IPS-15b (cell line): ENCODE data around the gene SDHB.
A peak's percentile ranks its signal among the peaks of the same experiment; 100 is the strongest.

Source experiments
- H3K27me3 ChIP-seq: one replicate; pipeline ENCODE4 v1.6.1; 2013; ENCODE audit warnings: low read length; ENCODE audit not compliant: control insufficient read depth, insufficient read depth
- H3K36me3 ChIP-seq: one replicate; pipeline ENCODE4 v1.6.1; 2013; ENCODE audit warnings: low read length; ENCODE audit not compliant: control insufficient read depth, insufficient read depth
- H3K4me1 ChIP-seq: one replicate; pipeline ENCODE4 v1.6.1; 2013; ENCODE audit warnings: mild to moderate bottlenecking, low read length; ENCODE audit not compliant: control insufficient read depth, insufficient read depth
- H3K4me3 ChIP-seq: one replicate; pipeline ENCODE4 v1.5.1; 2013; ENCODE audit warnings: low read depth, low read length
- H3K9ac ChIP-seq: one replicate; pipeline ENCODE4 v1.6.1; 2013; ENCODE audit warnings: low read depth, mild to moderate bottlenecking, low read length
- H3K9me3 ChIP-seq: one replicate; pipeline ENCODE4 v1.6.1; 2013; ENCODE audit warnings: mild to moderate bottlenecking, low read length; ENCODE audit not compliant: control insufficient read depth, insufficient read depth

SDHB gene

DNA sequence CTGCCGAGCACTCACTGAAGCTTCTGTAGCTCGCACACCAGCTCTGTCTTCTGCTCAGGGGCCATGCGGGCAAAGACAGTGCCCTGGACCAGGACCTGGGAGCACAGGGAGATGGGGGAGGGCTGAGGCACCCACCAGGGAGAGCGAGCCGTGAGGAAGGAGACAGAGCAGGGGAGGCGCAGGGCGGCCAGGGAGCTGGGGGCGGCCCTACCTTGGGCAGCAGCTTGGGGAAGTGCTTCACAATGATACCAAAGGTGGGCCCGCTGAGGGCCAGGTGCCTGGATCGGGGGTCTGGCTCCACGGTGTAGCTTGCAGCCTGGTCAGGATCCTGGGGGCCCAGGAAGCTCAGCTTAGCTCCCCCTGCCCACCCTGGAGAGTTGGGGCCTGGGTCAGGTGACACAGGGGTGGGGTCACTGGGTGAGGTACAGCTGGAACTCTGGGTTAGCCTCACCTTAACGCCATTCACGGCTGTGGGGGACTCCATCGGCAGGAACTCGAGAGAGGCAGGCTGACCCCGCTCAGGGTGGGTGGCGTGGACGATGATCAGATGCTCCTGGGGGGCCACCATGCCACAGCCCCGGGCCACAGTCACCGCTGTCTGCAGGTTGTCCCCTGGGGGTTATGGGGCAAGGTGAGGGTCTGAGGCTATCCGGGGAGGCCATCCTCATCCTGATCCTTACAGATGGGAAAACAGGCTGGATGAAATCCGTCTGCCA is 64.0 kb downstream of the SDHB start:
- Histone ChIP-seq H3K9ac (no peak overlapping the region), H3K27me3 (no peaks in the 10 kb centered on the region), H3K36me3 (peaks cover 21% of the 10 kb centered on the region), H3K4me3 (no peak overlapping the region), H3K4me1 (no peaks in the 10 kb centered on the region), H3K9me3 (no peaks in the 10 kb centered on the region)

GRCh38 chr1:16988210-16988609 is 65.6 kb downstream of the SDHB start:
- Histone ChIP-seq H3K9me3 (no peaks in the 10 kb centered on the region), H3K4me3 (no peak overlapping the region), H3K27me3 (no peaks in the 10 kb centered on the region), H3K9ac (no peak overlapping the region), H3K4me1 (no peaks in the 10 kb centered on the region), H3K36me3 (peaks cover 21% of the 10 kb centered on the region)

- Histone ChIP-seq H3K4me1 (no peaks in the 10 kb centered on the region), H3K36me3 (peaks cover 21% of the 10 kb centered on the region), H3K4me3 (no peak overlapping the region), H3K27me3 (no peaks in the 10 kb centered on the region), H3K9me3 (no peaks in the 10 kb centered on the region), H3K9ac (no peak overlapping the region)
Observed at GRCh38 chr1:16986962-16987361, 66.9 kb downstream of the SDHB start.

DNA sequence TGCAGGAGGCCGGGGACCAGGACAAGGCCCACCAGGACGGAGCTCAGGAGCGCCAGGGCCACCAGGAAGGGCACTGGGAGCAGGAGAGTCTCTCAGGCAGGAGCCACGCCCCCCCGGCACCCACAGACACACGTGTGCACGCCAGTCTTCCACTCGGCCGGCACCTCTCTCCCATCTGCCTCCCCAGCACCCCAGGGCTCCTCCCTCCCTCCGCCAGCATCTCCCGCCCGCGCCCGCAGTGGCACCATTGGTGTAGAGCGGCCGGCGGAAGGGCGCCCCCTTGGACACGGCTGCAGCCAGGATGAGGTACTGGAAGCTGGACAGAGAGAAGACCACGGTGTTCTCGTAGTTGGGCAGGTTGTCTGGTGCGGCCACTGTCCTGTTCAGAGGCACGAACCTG is 67.3 kb downstream of the SDHB start:
- H3K9me3 ChIP-seq = no peaks in the 10 kb centered on the region
- H3K27me3 ChIP-seq = no peaks in the 10 kb centered on the region
- no peak overlapping the region for H3K9ac ChIP-seq
- H3K36me3 ChIP-seq = peaks cover 21% of the 10 kb centered on the region
- H3K4me1 ChIP-seq = no peaks in the 10 kb centered on the region
- no peak overlapping the region for H3K4me3 ChIP-seq

DNA sequence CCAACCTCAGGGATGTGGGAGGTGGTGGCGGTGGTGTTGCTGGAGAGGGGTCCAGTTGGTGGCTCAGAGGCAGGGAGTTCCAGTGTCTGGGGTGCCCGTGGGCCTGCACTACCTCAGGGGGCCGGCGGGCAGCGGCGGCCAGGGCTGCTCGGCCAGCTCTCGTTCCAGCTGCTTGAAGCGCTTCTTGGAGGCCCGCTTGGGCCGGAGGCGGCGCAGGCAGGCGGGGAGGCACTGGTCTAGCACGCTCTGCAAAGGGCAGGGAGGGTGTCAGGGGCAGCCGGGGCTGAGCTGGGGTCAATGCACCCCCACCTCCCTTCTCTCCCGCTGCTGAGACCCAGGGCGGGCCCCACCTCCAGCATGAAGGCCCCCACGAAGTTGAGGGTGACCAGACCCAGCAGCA is 67.7 kb downstream of the SDHB start:
- H3K9ac ChIP-seq = no peak overlapping the region
- H3K4me1 ChIP-seq = no peaks in the 10 kb centered on the region
- H3K27me3 ChIP-seq = no peaks in the 10 kb centered on the region
- H3K4me3 ChIP-seq = no peak overlapping the region
- H3K36me3 ChIP-seq = peaks cover 21% of the 10 kb centered on the region
- H3K9me3 ChIP-seq = no peaks in the 10 kb centered on the region

DNA sequence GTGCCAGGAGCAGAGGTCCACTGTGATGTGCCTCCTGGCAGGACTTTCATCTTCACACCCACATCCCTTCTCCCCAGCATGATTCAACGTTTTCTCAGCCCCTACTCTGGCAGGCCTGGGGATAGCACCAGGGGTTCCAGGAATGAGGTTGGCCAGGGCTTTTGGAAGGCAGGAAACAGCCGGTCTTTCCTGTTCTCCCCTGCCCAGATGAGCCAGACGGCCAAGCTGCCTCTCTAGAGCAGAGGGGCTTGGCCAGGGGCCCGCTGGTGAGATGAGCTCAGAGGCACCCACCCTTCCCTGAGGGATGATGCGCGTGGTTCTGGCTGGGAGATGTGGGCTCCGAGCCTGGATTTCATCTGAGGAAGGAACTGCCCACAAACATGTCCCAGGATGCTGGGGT is 69.1 kb downstream of the SDHB start:
- no peak overlapping the region for H3K9ac ChIP-seq
- no peaks in the 10 kb centered on the region for H3K9me3 ChIP-seq
- no peaks in the 10 kb centered on the region for H3K27me3 ChIP-seq
- no peak overlapping the region for H3K4me3 ChIP-seq
- H3K4me1 ChIP-seq = no peaks in the 10 kb centered on the region
- H3K36me3 ChIP-seq = peaks cover 14% of the 10 kb centered on the region

DNA sequence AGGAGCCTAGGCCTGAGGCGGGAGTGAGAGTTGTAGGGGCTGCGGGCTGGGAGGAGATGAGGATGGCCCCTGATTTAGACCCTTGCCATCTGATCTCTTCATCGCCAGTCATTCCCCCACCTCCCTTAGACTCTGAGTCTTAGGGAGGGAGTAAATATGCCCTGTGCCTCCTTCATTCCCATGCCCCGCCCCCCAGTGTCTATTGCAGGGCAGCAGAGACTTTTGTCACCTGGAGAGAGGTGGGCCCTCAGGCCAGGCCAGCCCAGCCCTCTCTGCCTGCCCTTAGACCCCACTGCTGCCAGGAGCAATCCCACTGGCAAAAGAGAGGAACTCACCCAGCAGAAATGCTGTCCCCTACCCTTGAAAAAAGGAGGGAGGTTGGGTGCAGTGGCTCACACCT is 70.2 kb downstream of the SDHB start:
- no peaks in the 10 kb centered on the region for H3K9me3 ChIP-seq
- no peak overlapping the region for H3K9ac ChIP-seq
- H3K4me3 ChIP-seq = no peak overlapping the region
- peaks cover 10% of the 10 kb centered on the region for H3K36me3 ChIP-seq
- H3K4me1 ChIP-seq = peaks cover 3% of the 10 kb centered on the region
- H3K27me3 ChIP-seq = no peaks in the 10 kb centered on the region

DNA sequence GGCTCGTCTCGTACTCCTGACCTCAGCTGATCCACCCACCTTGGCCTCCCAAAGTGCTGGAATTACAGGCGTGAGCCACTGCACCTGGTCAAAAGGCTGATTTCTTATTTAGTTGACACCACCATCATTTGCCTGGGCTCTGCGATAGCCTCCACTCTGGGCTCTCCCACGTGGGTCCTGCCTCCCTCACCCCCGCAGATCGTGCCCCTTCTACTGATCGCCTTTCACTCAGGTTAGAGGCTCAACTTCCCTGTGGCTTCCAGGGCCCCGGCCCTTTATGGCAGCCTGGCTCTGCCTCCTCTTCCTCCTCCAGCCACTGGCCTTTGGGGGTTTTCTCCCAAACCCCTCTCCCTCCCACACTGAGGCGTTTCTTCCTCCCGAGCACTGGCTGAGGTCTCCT is 70.9 kb downstream of the SDHB start:
- Histone ChIP-seq H3K36me3 (peaks cover 8% of the 10 kb centered on the region), H3K4me3 (no peak overlapping the region), H3K9ac (no peak overlapping the region), H3K9me3 (no peaks in the 10 kb centered on the region), H3K27me3 (no peaks in the 10 kb centered on the region), H3K4me1 (peaks cover 3% of the 10 kb centered on the region)

GRCh38 chr1:16981269-16981849 is 72.5 kb downstream of the SDHB start:
- H3K9me3 ChIP-seq = no peaks in the 10 kb centered on the region
- H3K4me1 ChIP-seq = peaks cover 3% of the 10 kb centered on the region
- H3K9ac ChIP-seq = no peak overlapping the region
- no peaks in the 10 kb centered on the region for H3K27me3 ChIP-seq
- H3K4me3 ChIP-seq = no peak overlapping the region
- H3K36me3 ChIP-seq = peaks cover 13% of the 10 kb centered on the region

DNA sequence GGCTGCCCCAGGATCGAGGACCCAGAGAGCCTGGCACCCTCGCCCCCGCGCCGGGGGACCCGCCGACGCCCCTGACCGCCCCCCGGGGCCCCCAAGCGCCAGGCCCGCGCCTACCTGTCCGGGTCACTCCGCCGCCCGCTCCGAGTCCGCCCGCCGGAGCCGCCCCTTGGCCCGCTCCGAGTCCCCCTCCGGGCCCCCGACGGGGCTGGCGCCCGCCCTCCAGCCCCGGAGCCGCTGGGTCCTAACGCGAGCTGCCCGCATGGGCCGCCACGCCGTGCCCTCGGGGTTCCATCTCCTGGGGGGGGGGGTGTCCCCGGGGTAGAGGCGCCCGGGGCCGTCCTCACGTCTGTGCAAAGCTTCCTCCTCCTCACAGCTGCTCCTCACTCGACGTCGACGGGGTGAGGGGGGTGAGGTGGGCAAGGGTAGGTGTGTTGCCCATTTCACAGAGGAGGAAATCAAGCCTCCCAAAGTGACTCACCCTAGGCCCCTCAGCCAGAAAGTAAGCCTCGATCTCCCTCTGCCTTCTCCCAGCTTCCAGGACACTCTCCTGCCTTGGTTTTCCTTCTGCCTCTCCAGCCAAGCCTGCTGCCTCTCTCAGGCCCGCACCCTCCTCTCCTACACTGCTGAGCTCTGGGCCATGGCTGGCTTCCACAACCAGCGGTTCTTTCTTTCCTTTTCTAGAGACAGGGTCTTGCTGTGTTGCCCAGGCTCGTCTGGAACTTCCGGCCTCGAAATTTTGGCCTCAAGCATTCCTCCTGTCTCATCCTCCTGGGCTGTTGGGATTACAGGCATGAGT is 73.2 kb downstream of the SDHB start, which contains the start of gene MFAP2:
Gene MFAP2, minus strand, starts transcription at position 148 of the 796 bp plus-strand sequence. CDS start 2,347 bp downstream, outside the sequence.
- Histone ChIP-seq H3K27me3 (no peaks in the 10 kb centered on the region), H3K9me3 (no peaks in the 10 kb centered on the region), H3K9ac (peak within 1 kb of the TSS; percentile 76), H3K4me3 (peak within 1 kb of the TSS; percentile 85), H3K36me3 (peaks cover 17% of the 10 kb centered on the region), H3K4me1 (peaks cover 3% of the 10 kb centered on the region)

GRCh38 chr1:16979475-16980327 is 74.1 kb downstream of the SDHB start:
- H3K4me3 ChIP-seq = peak overlapping the region; percentile 85
- no peaks in the 10 kb centered on the region for H3K9me3 ChIP-seq
- peaks cover 22% of the 10 kb centered on the region for H3K36me3 ChIP-seq
- H3K4me1 ChIP-seq = peaks cover 3% of the 10 kb centered on the region
- no peaks in the 10 kb centered on the region for H3K27me3 ChIP-seq
- peak overlapping the region; percentile 76 for H3K9ac ChIP-seq
